Panc1 (cell line): Measurements from ENCODE around the gene RHOJ. TPM values are rescaled to one million over a fixed set of nuclear protein-coding genes. Genes with fewer than 3 reads are reported as not detected.

Experiments used
- ATAC-seq: fragments of 200-7000 bp; cut with Tn5 transposase; 2 replicates; pipeline ENCODE4 v1.9.1; 2020; ENCODE audit warnings: mild to moderate bottlenecking, moderate library complexity
- BruUV-seq: library from RNA; stranded (reverse); fragments of 400-500 nt; replicated peaks from 2 replicates; lab custom pipeline; 2021; lab: Mats Ljungman, UMichigan
- CTCF ChIA-PET: fragments of 300-600 bp; sonication (Branson Sonifier 250); formaldehyde crosslinking; loops from one replicate; lab custom pipeline; 2022; ENCODE audit warnings: antibody characterized with exemption; lab: Charles Lee
- POLR2A ChIA-PET: fragments of 300-600 bp; sonication (Branson Sonifier 250); formaldehyde crosslinking; loops from one replicate; lab custom pipeline; 2022; ENCODE audit warnings: antibody characterized with exemption; lab: Charles Lee
- DNase-seq: peaks from one replicate; pipeline ENCODE4 v3.0.0-alpha.2; 2010; ENCODE audit warnings: low read depth, low spot score
- H3K27ac ChIP-seq: 2 replicates; pipeline ENCODE4 v1.5.1; 2011; ENCODE audit warnings: mild to moderate bottlenecking, low read length, inconsistent platforms
- H3K27me3 ChIP-seq: fragments of 200-500 bp; sonication (Bioruptor generic); 2 replicates; pipeline ENCODE4 v1.6.0; 2014; ENCODE audit warnings: low read length, inconsistent platforms; ENCODE audit not compliant: control insufficient read depth, insufficient read depth
- H3K36me3 ChIP-seq: fragments of 200-500 bp; sonication (Bioruptor generic); 2 replicates; pipeline ENCODE4 v1.5.1; 2014; ENCODE audit warnings: inconsistent platforms, mild to moderate bottlenecking, low read length, moderate library complexity; ENCODE audit not compliant: control insufficient read depth, insufficient read depth
- H3K4me1 ChIP-seq: 2 replicates; pipeline ENCODE4 v1.5.1; 2011; ENCODE audit warnings: inconsistent platforms, mild to moderate bottlenecking, low read length, moderate library complexity; ENCODE audit not compliant: control insufficient read depth, insufficient read depth
- H3K4me3 ChIP-seq, 2 experiments: 2 replicates each; pipeline ENCODE4 v1.5.1; 2011 to 2012; ENCODE audit warnings: low read depth in 2 of 2, low read length in 2 of 2, mild to moderate bottlenecking in 2 of 2, inconsistent platforms in 1 of 2, moderate library complexity in 1 of 2
- H3K9me3 ChIP-seq: fragments of 200-500 bp; sonication (Bioruptor generic); 2 replicates; pipeline ENCODE4 v1.5.1; 2014; ENCODE audit warnings: low read depth, mild to moderate bottlenecking, inconsistent platforms, low read length, moderate library complexity; ENCODE audit not compliant: control insufficient read depth, insufficient read depth
- POLR2AphosphoS5 ChIP-seq: IDR thresholded peaks from 2 replicates; pipeline ENCODE4 v1.6.1; 2012; ENCODE audit warnings: mild to moderate bottlenecking, low read depth, low read length, moderate library complexity
- REST ChIP-seq, 2 experiments: IDR thresholded peaks; 2 replicates each; pipeline ENCODE4 v1.6.1; 2011 to 2012; ENCODE audit warnings: low read depth in 2 of 2, control low read depth in 1 of 2, low read length in 1 of 2, mild to moderate bottlenecking in 1 of 2, moderate library complexity in 1 of 2; ENCODE audit not compliant: insufficient read depth in 1 of 2
- SIN3A ChIP-seq: IDR thresholded peaks from 2 replicates; pipeline ENCODE4 v1.6.1; 2012; ENCODE audit warnings: low read depth, mild to moderate bottlenecking, low read length, moderate library complexity, borderline replicate concordance; ENCODE audit not compliant: insufficient read depth
- TCF7L2 ChIP-seq: IDR thresholded peaks from 2 replicates; pipeline ENCODE4 v1.6.1; 2011; ENCODE audit warnings: mild to moderate bottlenecking, low read depth, low read length, inconsistent platforms
- in situ Hi-C: cut with HindIII; loops from 2 replicates; pipeline ENCODE4 v1.10.0; 2016; ENCODE audit warnings: low sequenced_read_pairs, low pct_unique_long_range_greater_than_20kb
- intact Hi-C: fragments of 100-400 bp; cut with micrococcal nuclease; formaldehyde crosslinking; loops from one replicate; pipeline ENCODE4 v1.10.0; 2022; ENCODE audit not compliant: unreplicated experiment
- total RNA-seq: library from RNA; stranded (reverse); gene quantifications from one replicate; pipeline ENCODE4 v1.2.1, GENCODE V29; 2021; ENCODE audit not compliant: unreplicated experiment
- TF ChIP-seq, protein P1 (sequence below): fragments of 450-650 bp; IDR thresholded peaks from 2 replicates; pipeline ENCODE4 v1.5.1; 2017; ENCODE audit warnings: mild to moderate bottlenecking

RHOJ gene
- total RNA-seq, 1 experiment from 2014 or later: 0.28 TPM

GRCh38 chr14:63282997-63283883, 79.0 kb downstream of the RHOJ start:
- CTCF ChIA-PET: interaction anchor here (0.6 kb wide), 1 partner anchor 1484 kb away, joined by 11 read pairs; no protein-coding TSS in a partner anchor
- Histone ChIP-seq H3K4me1 (no peaks in the 10 kb centered on the region), H3K9me3 (no peaks in the 10 kb centered on the region), H3K4me3 (no peak overlapping the region), H3K27me3 (no peaks in the 10 kb centered on the region; the same call in 1 of the 2 replicates), H3K27ac (no peak overlapping the region), H3K36me3 (no peaks in the 10 kb centered on the region)
- BruUV-seq: no TSS peak
- ATAC-seq (no peak), DNase-seq (no peak)
- POLR2A ChIA-PET: no interaction called here
- TF ChIP-seq TCF7L2 (no peak), REST (IDR thresholded peaks at IDR 0.05; ENCODE audit: insufficient read depth in 1 of 2, low read depth in 2 of 2, low read length in 1 of 2) (no peak), SIN3A (no peak), POLR2AphosphoS5 (no peak)
- TF ChIP-seq, protein P1, sequence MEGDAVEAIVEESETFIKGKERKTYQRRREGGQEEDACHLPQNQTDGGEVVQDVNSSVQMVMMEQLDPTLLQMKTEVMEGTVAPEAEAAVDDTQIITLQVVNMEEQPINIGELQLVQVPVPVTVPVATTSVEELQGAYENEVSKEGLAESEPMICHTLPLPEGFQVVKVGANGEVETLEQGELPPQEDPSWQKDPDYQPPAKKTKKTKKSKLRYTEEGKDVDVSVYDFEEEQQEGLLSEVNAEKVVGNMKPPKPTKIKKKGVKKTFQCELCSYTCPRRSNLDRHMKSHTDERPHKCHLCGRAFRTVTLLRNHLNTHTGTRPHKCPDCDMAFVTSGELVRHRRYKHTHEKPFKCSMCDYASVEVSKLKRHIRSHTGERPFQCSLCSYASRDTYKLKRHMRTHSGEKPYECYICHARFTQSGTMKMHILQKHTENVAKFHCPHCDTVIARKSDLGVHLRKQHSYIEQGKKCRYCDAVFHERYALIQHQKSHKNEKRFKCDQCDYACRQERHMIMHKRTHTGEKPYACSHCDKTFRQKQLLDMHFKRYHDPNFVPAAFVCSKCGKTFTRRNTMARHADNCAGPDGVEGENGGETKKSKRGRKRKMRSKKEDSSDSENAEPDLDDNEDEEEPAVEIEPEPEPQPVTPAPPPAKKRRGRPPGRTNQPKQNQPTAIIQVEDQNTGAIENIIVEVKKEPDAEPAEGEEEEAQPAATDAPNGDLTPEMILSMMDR: no peak
- intact Hi-C loops: no loop called here
- in situ Hi-C loops: no loop called here

- Histone ChIP-seq H3K4me1 (no peaks in the 10 kb centered on the region), H3K4me3 (no peak overlapping the region), H3K27me3 (no peaks in the 10 kb centered on the region; the same call in 1 of the 2 replicates), H3K27ac (no peak overlapping the region), H3K9me3 (no peaks in the 10 kb centered on the region), H3K36me3 (no peaks in the 10 kb centered on the region)
- TF ChIP-seq POLR2AphosphoS5 (no peak), TCF7L2 (no peak), SIN3A (no peak), REST (IDR thresholded peaks at IDR 0.05; ENCODE audit: insufficient read depth in 1 of 2, low read depth in 2 of 2, low read length in 1 of 2) (no peak)
- TF ChIP-seq, protein P1: no peak
- BruUV-seq: no TSS peak
- POLR2A ChIA-PET: no interaction called here
- DNase-seq: no peak
- in situ Hi-C loops: no loop called here
- intact Hi-C loops: no loop called here
- ATAC-seq: no peak
- CTCF ChIA-PET: interaction anchor here (0.6 kb wide), 1 partner anchor 1485 kb away, joined by 11 read pairs; no protein-coding TSS in a partner anchor
Measured at GRCh38 chr14:63283884-63284248, 79.6 kb downstream of the RHOJ start.
